HCT116 (cell line): Measurements from ENCODE around the gene PPEF1. TPM values are rescaled to one million over a fixed set of nuclear protein-coding genes. Genes with fewer than 3 reads are reported as not detected.

Experiments used
- ATAC-seq: fragments of 200-7000 bp; cut with Tn5 transposase; 2 replicates; pipeline ENCODE4 v1.9.1; 2020; ENCODE audit warnings: mild to moderate bottlenecking, moderate library complexity
- BruUV-seq: library from RNA; stranded (reverse); fragments of 400-500 nt; replicated peaks from 2 replicates; lab custom pipeline; 2021; lab: Mats Ljungman, UMichigan
- CTCF ChIA-PET: fragments of 300-600 bp; sonication (Branson Sonifier 250); formaldehyde crosslinking; loops from one replicate; lab custom pipeline; 2021; ENCODE audit warnings: antibody characterized with exemption; lab: Charles Lee
- POLR2A ChIA-PET: fragments of 300-600, 350-600 bp; sonication (Branson Sonifier 250); formaldehyde crosslinking; loops from one replicate; lab custom pipeline; 2021; ENCODE audit warnings: antibody characterized with exemption; lab: Charles Lee
- RAD21 ChIA-PET, 2 experiments: fragments of 300-600 bp; sonication (Branson Sonifier 250); formaldehyde crosslinking; loops; one replicate each; lab custom pipeline; 2023; ENCODE audit warnings: low total read pairs in 2 of 2; ENCODE audit not compliant: uncharacterized antibody in 2 of 2, unreplicated experiment in 2 of 2, low non-redundant PET in 1 of 2; lab: Charles Lee
- DNase-seq: peaks from one replicate; pipeline ENCODE4 v3.0.0-alpha.2; 2010; ENCODE audit warnings: low read depth, low spot score
- H2AFZ ChIP-seq: fragments of 200-600 bp; shearing (Covaris generic), sonication (generic); 2 replicates; pipeline ENCODE4 v1.6.1; 2017; ENCODE audit warnings: low read depth, mixed run types, mixed read lengths, antibody characterized with exemption, low read length; ENCODE audit not compliant: poor library complexity, severe bottlenecking
- H3K27ac ChIP-seq: 2 replicates; pipeline ENCODE4 v1.5.1; 2012; ENCODE audit warnings: low read depth, low read length
- H3K27me3 ChIP-seq: fragments of 200-600 bp; sonication (generic); 2 replicates; pipeline ENCODE4 v1.6.1; 2016; ENCODE audit warnings: mixed run types, low read length, mixed read lengths; ENCODE audit not compliant: insufficient read depth
- H3K36me3 ChIP-seq, 2 experiments: fragments of 200-500 bp in 1 of 2; fragments of 200-600 bp in 1 of 2; sonication (Bioruptor generic) in 1 of 2; sonication (generic) in 1 of 2; 2 replicates each; pipeline versions ENCODE4 v1.5.1 to v1.6.1; 2014 to 2016; ENCODE audit warnings: low read length in 2 of 2, inconsistent platforms in 1 of 2, mixed read lengths in 1 of 2, mixed run types in 1 of 2; ENCODE audit not compliant: insufficient read depth in 2 of 2, control insufficient read depth in 1 of 2
- H3K4me1 ChIP-seq, 2 experiments: fragments of 200-600 bp in 1 of 2; sonication (generic) in 1 of 2; 2 replicates each; pipeline versions ENCODE4 v1.5.1 to v1.6.1; 2012 to 2017; ENCODE audit warnings: low read length in 2 of 2, inconsistent platforms in 1 of 2, mild to moderate bottlenecking in 1 of 2, mixed read lengths in 1 of 2, mixed run types in 1 of 2, moderate library complexity in 1 of 2; ENCODE audit not compliant: insufficient read depth in 2 of 2, control insufficient read depth in 1 of 2
- H3K4me2 ChIP-seq: fragments of 200-600 bp; sonication (generic); 2 replicates; pipeline ENCODE4 v1.6.1; 2017; ENCODE audit warnings: mixed run types, low read length, mixed read lengths
- H3K4me3 ChIP-seq, 2 experiments: fragments of 200-600 bp in 1 of 2; sonication (generic) in 1 of 2; replicated peaks in 1 of 2; 2 replicates each; pipeline ENCODE4 v1.5.1; 2011 to 2016; ENCODE audit warnings: low read length in 2 of 2, control low read depth in 1 of 2, low read depth in 1 of 2, mild to moderate bottlenecking in 1 of 2, mixed read lengths in 1 of 2, mixed run types in 1 of 2
- H3K79me2 ChIP-seq: fragments of 200-600 bp; sonication (generic); 2 replicates; pipeline ENCODE4 v1.6.1; 2017; ENCODE audit warnings: mild to moderate bottlenecking, mixed run types, low read length, moderate library complexity, mixed read lengths; ENCODE audit not compliant: insufficient read depth
- H3K9ac ChIP-seq: fragments of 200-600 bp; sonication (generic); 2 replicates; pipeline ENCODE4 v1.6.1; 2016; ENCODE audit warnings: low read length, mixed read lengths
- H3K9me2 ChIP-seq: fragments of 200-600 bp; sonication (generic), shearing (Covaris generic); 2 replicates; pipeline ENCODE4 v1.6.1; 2017; ENCODE audit warnings: mixed run types, mild to moderate bottlenecking, moderate library complexity; ENCODE audit not compliant: insufficient read depth
- H3K9me3 ChIP-seq, 2 experiments: fragments of 200-500 bp in 1 of 2; fragments of 200-600 bp in 1 of 2; sonication (Bioruptor generic) in 1 of 2; sonication (generic) in 1 of 2; 2 replicates each; pipeline ENCODE4 v1.6.1; 2014 to 2017; ENCODE audit warnings: low read length in 2 of 2, mixed read lengths in 2 of 2, inconsistent platforms in 1 of 2, low read depth in 1 of 2, mild to moderate bottlenecking in 1 of 2, mixed run types in 1 of 2, moderate library complexity in 1 of 2; ENCODE audit not compliant: control insufficient read depth in 1 of 2, insufficient read depth in 1 of 2
- H4K20me1 ChIP-seq: fragments of 200-600 bp; sonication (generic), shearing (Covaris generic); 2 replicates; pipeline ENCODE4 v1.6.1; 2017; ENCODE audit warnings: mixed run types, mild to moderate bottlenecking, moderate library complexity; ENCODE audit not compliant: insufficient read depth
- CEBPB ChIP-seq: IDR thresholded peaks from 2 replicates; pipeline ENCODE4 v1.6.1; 2012; ENCODE audit warnings: low read depth
- EGR1 ChIP-seq: IDR thresholded peaks from 2 replicates; pipeline ENCODE4 v1.6.1; 2012; ENCODE audit warnings: low read depth
- EZH2phosphoT487 ChIP-seq: fragments of 200-600 bp; IDR thresholded peaks from 2 replicates; pipeline ENCODE4 v1.6.1; 2018; ENCODE audit warnings: antibody characterized with exemption, borderline replicate concordance
- JUND ChIP-seq: IDR thresholded peaks from 2 replicates; pipeline ENCODE4 v1.6.1; 2012
- POLR2AphosphoS5 ChIP-seq: IDR thresholded peaks from 2 replicates; pipeline ENCODE4 v1.6.1; 2011; ENCODE audit warnings: mild to moderate bottlenecking, low read depth, low read length, moderate library complexity
- TCF7L2 ChIP-seq: IDR thresholded peaks from 2 replicates; pipeline ENCODE4 v1.7.0; 2011; ENCODE audit warnings: borderline replicate concordance, inconsistent platforms; ENCODE audit not compliant: insufficient read depth, insufficient read length; ENCODE audit errors: extremely low read depth
- intact Hi-C: fragments of 100-400 bp; cut with micrococcal nuclease; formaldehyde crosslinking; loops from 2 replicates; pipeline ENCODE4 v1.10.0; 2022
- total RNA-seq: library from RNA; stranded (reverse); gene quantifications from one replicate; pipeline ENCODE4 v1.2.1, GENCODE V29; 2021; ENCODE audit not compliant: unreplicated experiment
- TF ChIP-seq, protein P1 (sequence below): IDR thresholded peaks from 2 replicates; pipeline ENCODE4 v1.6.1; 2012; ENCODE audit warnings: low read depth

The PPEF1 gene
- total RNA-seq, 1 experiment from 2014 or later = not detected

DNA sequence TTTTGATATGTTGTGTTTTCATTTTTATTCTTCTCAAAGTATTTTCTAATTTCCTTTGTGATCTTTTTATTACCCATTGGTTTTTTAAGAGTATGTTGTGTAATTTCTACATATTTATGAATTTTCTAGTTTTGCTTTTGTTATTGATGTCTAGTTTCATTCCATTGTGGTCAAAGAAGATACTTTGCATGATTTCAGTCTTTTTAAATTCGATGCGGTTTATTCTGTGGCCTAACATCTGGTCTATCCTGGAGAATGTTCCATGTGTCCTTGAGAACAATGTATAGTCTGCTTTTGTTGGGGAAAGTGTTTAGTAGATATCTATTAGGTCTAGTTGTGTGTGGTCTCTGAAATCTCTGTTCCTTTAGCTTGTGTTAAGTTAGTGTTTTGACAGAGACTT lies 46.2 kb downstream of the PPEF1 start (continued):
- TF ChIP-seq, protein P1, sequence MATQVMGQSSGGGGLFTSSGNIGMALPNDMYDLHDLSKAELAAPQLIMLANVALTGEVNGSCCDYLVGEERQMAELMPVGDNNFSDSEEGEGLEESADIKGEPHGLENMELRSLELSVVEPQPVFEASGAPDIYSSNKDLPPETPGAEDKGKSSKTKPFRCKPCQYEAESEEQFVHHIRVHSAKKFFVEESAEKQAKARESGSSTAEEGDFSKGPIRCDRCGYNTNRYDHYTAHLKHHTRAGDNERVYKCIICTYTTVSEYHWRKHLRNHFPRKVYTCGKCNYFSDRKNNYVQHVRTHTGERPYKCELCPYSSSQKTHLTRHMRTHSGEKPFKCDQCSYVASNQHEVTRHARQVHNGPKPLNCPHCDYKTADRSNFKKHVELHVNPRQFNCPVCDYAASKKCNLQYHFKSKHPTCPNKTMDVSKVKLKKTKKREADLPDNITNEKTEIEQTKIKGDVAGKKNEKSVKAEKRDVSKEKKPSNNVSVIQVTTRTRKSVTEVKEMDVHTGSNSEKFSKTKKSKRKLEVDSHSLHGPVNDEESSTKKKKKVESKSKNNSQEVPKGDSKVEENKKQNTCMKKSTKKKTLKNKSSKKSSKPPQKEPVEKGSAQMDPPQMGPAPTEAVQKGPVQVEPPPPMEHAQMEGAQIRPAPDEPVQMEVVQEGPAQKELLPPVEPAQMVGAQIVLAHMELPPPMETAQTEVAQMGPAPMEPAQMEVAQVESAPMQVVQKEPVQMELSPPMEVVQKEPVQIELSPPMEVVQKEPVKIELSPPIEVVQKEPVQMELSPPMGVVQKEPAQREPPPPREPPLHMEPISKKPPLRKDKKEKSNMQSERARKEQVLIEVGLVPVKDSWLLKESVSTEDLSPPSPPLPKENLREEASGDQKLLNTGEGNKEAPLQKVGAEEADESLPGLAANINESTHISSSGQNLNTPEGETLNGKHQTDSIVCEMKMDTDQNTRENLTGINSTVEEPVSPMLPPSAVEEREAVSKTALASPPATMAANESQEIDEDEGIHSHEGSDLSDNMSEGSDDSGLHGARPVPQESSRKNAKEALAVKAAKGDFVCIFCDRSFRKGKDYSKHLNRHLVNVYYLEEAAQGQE = no peak
- TF ChIP-seq EGR1 (no peak), JUND (no peak), CEBPB (no peak), TCF7L2 (no peak), EZH2phosphoT487 (no peak)

DNA sequence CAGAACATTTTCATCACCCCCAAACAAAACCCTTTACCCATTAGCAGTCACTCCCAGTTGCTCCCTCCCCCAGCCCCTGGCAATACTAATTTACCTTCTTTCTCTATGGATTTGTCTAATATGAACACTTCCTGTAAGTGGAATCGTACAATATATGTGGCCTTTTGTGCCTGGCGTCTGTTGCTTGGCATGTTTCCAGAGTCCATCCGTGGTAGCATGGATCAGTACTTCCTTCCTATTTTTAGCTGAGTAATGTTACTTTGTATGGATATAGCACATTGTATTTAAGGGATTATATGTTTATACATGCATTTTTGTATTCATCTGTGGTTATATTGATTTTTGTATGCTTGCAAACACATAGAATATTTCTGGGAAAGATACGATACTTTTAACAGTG lies 48.2 kb downstream of the PPEF1 start:
- H4K20me1 ChIP-seq = no peaks in the 10 kb centered on the region
- no peak overlapping the region for H2AFZ ChIP-seq
- no peaks in the 10 kb centered on the region for H3K27me3 ChIP-seq
- H3K9me2 ChIP-seq = no peaks in the 10 kb centered on the region
- H3K9me3 ChIP-seq = no peaks in the 10 kb centered on the region
- no peaks in the 10 kb centered on the region for H3K79me2 ChIP-seq
- no peak for TF ChIP-seq POLR2AphosphoS5
- TF ChIP-seq EGR1 = no peak
- no peak for DNase-seq
- no peaks in the 10 kb centered on the region for H3K4me1 ChIP-seq
- POLR2A ChIA-PET = no interaction called here
- no TSS peak for BruUV-seq
- H3K27ac ChIP-seq = no peak overlapping the region
- ATAC-seq = no peak
- H3K9ac ChIP-seq = no peak overlapping the region
- no peak overlapping the region for H3K4me3 ChIP-seq
- intact Hi-C loops = no loop called here
- H3K36me3 ChIP-seq = no peaks in the 10 kb centered on the region
- RAD21 ChIA-PET = no interaction called here
- no peak overlapping the region for H3K4me2 ChIP-seq
- CTCF ChIA-PET = no interaction called here
